Measurements from ENCODE around the gene EHD1.

Gene EHD1

GRCh38 chr11:64875369-64876228 lies 2.8 kb downstream of the EHD1 start:
- Mint-ChIP-seq H3K27ac (peak overlapping the region; percentile 92), H3K4me3 (peak overlapping the region; percentile 95), H3K4me1 (peaks cover 85% of the 10 kb centered on the region), H3K9me3 (no peaks in the 10 kb centered on the region), H3K36me3 (peaks cover 91% of the 10 kb centered on the region)
- ATAC-seq: no peak
- DNase-seq (ENCODE audit: low spot score in 2 of 2): no peak

- peak overlapping the region; percentile 95 for H3K4me3 Mint-ChIP-seq
- H3K4me1 Mint-ChIP-seq: peaks cover 85% of the 10 kb centered on the region
- ATAC-seq (peak; percentile 2), DNase-seq (ENCODE audit: low spot score in 2 of 2) (no peak)
- H3K36me3 Mint-ChIP-seq: peaks cover 99% of the 10 kb centered on the region
- H3K9me3 Mint-ChIP-seq: no peaks in the 10 kb centered on the region
- peak overlapping the region; percentile 92 for H3K27ac Mint-ChIP-seq
Measured at GRCh38 chr11:64874308-64875240, 3.8 kb downstream of the EHD1 start.

GRCh38 chr11:64872790-64873488 lies 5.5 kb downstream of the EHD1 start:
- no peak for ATAC-seq

GRCh38 chr11:64871492-64871891 lies 6.9 kb downstream of the EHD1 start:
- peak overlapping the region; percentile 87 for H3K4me3 Mint-ChIP-seq
- peaks cover 88% of the 10 kb centered on the region for H3K4me1 Mint-ChIP-seq

More at GRCh38 chr11:64872790-64873488, 5.5 kb downstream of the EHD1 start:
- DNase-seq (ENCODE audit: low spot score in 2 of 2): no peak
- Mint-ChIP-seq H3K4me1 (peaks cover 92% of the 10 kb centered on the region), H3K27ac (peak overlapping the region; percentile 90), H3K9me3 (no peaks in the 10 kb centered on the region), H3K36me3 (peaks cover 99% of the 10 kb centered on the region), H3K4me3 (peak overlapping the region; percentile 87)

GRCh38 chr11:64870893-64871466 lies 7.4 kb downstream of the EHD1 start:
- Mint-ChIP-seq H3K36me3 (peaks cover 99% of the 10 kb centered on the region), H3K4me1 (peaks cover 88% of the 10 kb centered on the region), H3K27ac (peak overlapping the region; percentile 94), H3K4me3 (peak overlapping the region; percentile 87), H3K9me3 (no peaks in the 10 kb centered on the region)
- no peak for DNase-seq (ENCODE audit: low spot score in 2 of 2)
- no peak for ATAC-seq

More at GRCh38 chr11:64871492-64871891, 6.9 kb downstream of the EHD1 start:
- no peak for DNase-seq (ENCODE audit: low spot score in 2 of 2)
- ATAC-seq: no peak
- Mint-ChIP-seq H3K9me3 (no peaks in the 10 kb centered on the region), H3K36me3 (peaks cover 99% of the 10 kb centered on the region), H3K27ac (peak overlapping the region; percentile 94)

- peaks cover 99% of the 10 kb centered on the region for H3K36me3 Mint-ChIP-seq
- no peaks in the 10 kb centered on the region for H3K9me3 Mint-ChIP-seq
- ATAC-seq (peak; percentile 49), DNase-seq (ENCODE audit: low spot score in 2 of 2) (no peak)
- H3K4me1 Mint-ChIP-seq: peaks cover 88% of the 10 kb centered on the region
- H3K4me3 Mint-ChIP-seq: peak overlapping the region; percentile 87
- H3K27ac Mint-ChIP-seq: peak overlapping the region; percentile 94
Measured at GRCh38 chr11:64870176-64870892, 8.1 kb downstream of the EHD1 start.

- peaks cover 88% of the 10 kb centered on the region for H3K4me1 Mint-ChIP-seq
- ATAC-seq: peak; percentile 2
- no peaks in the 10 kb centered on the region for H3K9me3 Mint-ChIP-seq
- H3K36me3 Mint-ChIP-seq: peaks cover 99% of the 10 kb centered on the region
- DNase-seq (ENCODE audit: low spot score in 2 of 2): no peak
- H3K27ac Mint-ChIP-seq: peak overlapping the region; percentile 94
- H3K4me3 Mint-ChIP-seq: peak overlapping the region; percentile 87
Measured at GRCh38 chr11:64869571-64870175, 8.7 kb downstream of the EHD1 start.

GRCh38 chr11:64868904-64869570 lies 9.4 kb downstream of the EHD1 start:
- ATAC-seq (peak; percentile 14), DNase-seq (ENCODE audit: low spot score in 2 of 2) (no peak)
- Mint-ChIP-seq H3K9me3 (no peaks in the 10 kb centered on the region), H3K4me1 (peaks cover 88% of the 10 kb centered on the region), H3K4me3 (peak overlapping the region; percentile 87), H3K36me3 (peaks cover 99% of the 10 kb centered on the region), H3K27ac (peak overlapping the region; percentile 94)

- peaks cover 93% of the 10 kb centered on the region for H3K36me3 Mint-ChIP-seq
- peak overlapping the region; percentile 94 for H3K27ac Mint-ChIP-seq
- ATAC-seq (no peak), DNase-seq (ENCODE audit: low spot score in 2 of 2) (no peak)
- no peaks in the 10 kb centered on the region for H3K9me3 Mint-ChIP-seq
- H3K4me3 Mint-ChIP-seq: peak overlapping the region; percentile 87
- peaks cover 93% of the 10 kb centered on the region for H3K4me1 Mint-ChIP-seq
Measured at GRCh38 chr11:64867748-64868462, 10.5 kb downstream of the EHD1 start.

GRCh38 chr11:64866173-64866491 lies 12.3 kb downstream of the EHD1 start:
- Mint-ChIP-seq H3K4me1 (peaks cover 93% of the 10 kb centered on the region), H3K36me3 (peaks cover 78% of the 10 kb centered on the region), H3K27ac (peak overlapping the region; percentile 97), H3K4me3 (peak overlapping the region; percentile 87), H3K9me3 (no peaks in the 10 kb centered on the region)
- ATAC-seq (no peak), DNase-seq (ENCODE audit: low spot score in 2 of 2) (no peak)

GRCh38 chr11:64865286-64866172 lies 12.9 kb downstream of the EHD1 start:
- Mint-ChIP-seq H3K4me1 (peaks cover 89% of the 10 kb centered on the region), H3K4me3 (peak overlapping the region; percentile 87), H3K36me3 (peaks cover 78% of the 10 kb centered on the region), H3K27ac (peak overlapping the region; percentile 97), H3K9me3 (no peaks in the 10 kb centered on the region)
- DNase-seq (ENCODE audit: low spot score in 2 of 2) (peak in 1 of 2 donors; percentile 78), ATAC-seq (peak; percentile 56)
